H1 (cell line): ENCODE results near the gene LCLAT1.

Source experiments
- CTCF ChIP-seq, 3 experiments: IDR thresholded peaks; 1 replicate in 2 of 3; 2 replicates in 1 of 3; pipeline versions ENCODE4 v1.5.1 to v1.6.1; 2011; ENCODE audit warnings: low read length in 3 of 3, mild to moderate bottlenecking in 3 of 3, inconsistent platforms in 2 of 3, low read depth in 1 of 3, moderate library complexity in 1 of 3; ENCODE audit not compliant: insufficient read depth in 1 of 3; ENCODE audit errors: control extremely low read depth in 1 of 3
- JUN ChIP-seq: IDR thresholded peaks from 2 replicates; pipeline ENCODE4 v1.6.1; 2011; ENCODE audit warnings: low read depth, mild to moderate bottlenecking, improper control_type of control experiment, low read length
- POLR2A ChIP-seq, 2 experiments: IDR thresholded peaks; 1 replicate in 1 of 2; 2 replicates in 1 of 2; pipeline ENCODE4 v1.6.1; 2011; ENCODE audit warnings: low read depth in 2 of 2, low read length in 2 of 2, mild to moderate bottlenecking in 2 of 2; ENCODE audit errors: control extremely low read depth in 1 of 2
- RFX5 ChIP-seq: IDR thresholded peaks from 2 replicates; pipeline ENCODE4 v1.6.1; 2011; ENCODE audit warnings: low read depth, low read length, improper control_type of control experiment, borderline replicate concordance
- YY1 ChIP-seq: IDR thresholded peaks from 2 replicates; pipeline ENCODE4 v1.6.1; 2011; ENCODE audit warnings: low read depth, mild to moderate bottlenecking, low read length

- TF ChIP-seq CTCF (IDR thresholded peaks at IDR 0.05; ENCODE audit: control extremely low read depth in 1 of 3, insufficient read depth in 1 of 3, low read depth in 1 of 3, low read length in 3 of 3): no peak
- no peak for TF ChIP-seq POLR2A (IDR thresholded peaks at IDR 0.05; ENCODE audit: control extremely low read depth in 1 of 2, low read depth in 2 of 2, low read length in 2 of 2)
- no peak for TF ChIP-seq YY1
- TF ChIP-seq RFX5: no peak
- TF ChIP-seq JUN: no peak
These were observed 120.3 kb downstream of the LCLAT1 start for GRCh38 chr2:30567317-30567716.
